Mesendoderm (in vitro differentiated cells): ENCODE measurements around the gene TNFRSF8.

Experiments
- DNase-seq: peaks from one replicate; pipeline ENCODE4 v3.0.0; 2013
- H2AK5ac ChIP-seq: 2 replicates; pipeline ENCODE4 v1.6.1; 2013; ENCODE audit warnings: low read length, inconsistent platforms
- H2BK120ac ChIP-seq: 2 replicates; pipeline ENCODE4 v1.6.1; 2013; ENCODE audit warnings: low read depth, mild to moderate bottlenecking, low read length, moderate library complexity, mixed read lengths
- H2BK15ac ChIP-seq: replicated peaks from 2 replicates; pipeline ENCODE4 v1.6.1; 2013; ENCODE audit warnings: low read depth, mild to moderate bottlenecking, moderate library complexity
- H2BK5ac ChIP-seq: 2 replicates; pipeline ENCODE4 v1.6.1; 2013; ENCODE audit warnings: low read length, inconsistent platforms
- H3K18ac ChIP-seq: 2 replicates; pipeline ENCODE4 v1.6.1; 2013; ENCODE audit warnings: mild to moderate bottlenecking, low read length, mixed read lengths
- H3K23ac ChIP-seq: one replicate; pipeline ENCODE4 v1.6.1; 2013; ENCODE audit warnings: low read length
- H3K27ac ChIP-seq: 2 replicates; pipeline ENCODE4 v1.5.1; 2013; ENCODE audit warnings: low read depth, mild to moderate bottlenecking, inconsistent platforms, low read length, moderate library complexity
- H3K27me3 ChIP-seq: 2 replicates; pipeline ENCODE4 v1.6.1; 2013; ENCODE audit warnings: low read length, control low read depth, mild to moderate bottlenecking, inconsistent platforms; ENCODE audit not compliant: insufficient read depth, poor library complexity
- H3K36me3 ChIP-seq: 2 replicates; pipeline ENCODE4 v1.6.1; 2013; ENCODE audit warnings: low read length, inconsistent platforms; ENCODE audit not compliant: control insufficient read depth, insufficient read depth
- H3K4ac ChIP-seq: one replicate; pipeline ENCODE4 v1.6.1; 2013; ENCODE audit warnings: low read depth, mild to moderate bottlenecking, low read length, moderate library complexity
- H3K4me1 ChIP-seq: 2 replicates; pipeline ENCODE4 v1.6.1; 2013; ENCODE audit warnings: low read depth, low read length, inconsistent platforms; ENCODE audit not compliant: control insufficient read depth
- H3K4me2 ChIP-seq: 2 replicates; pipeline ENCODE4 v1.6.1; 2013; ENCODE audit warnings: low read length
- H3K4me3 ChIP-seq: 2 replicates; pipeline ENCODE4 v1.5.1; 2013; ENCODE audit warnings: mild to moderate bottlenecking, low read length
- H3K56ac ChIP-seq: one replicate; pipeline ENCODE4 v1.6.1; 2013; ENCODE audit warnings: low read length
- H3K79me1 ChIP-seq: 2 replicates; pipeline ENCODE4 v1.6.1; 2013; ENCODE audit warnings: low read length, inconsistent platforms
- H3K79me2 ChIP-seq: 2 replicates; pipeline ENCODE4 v1.6.1; 2013; ENCODE audit warnings: mild to moderate bottlenecking, low read length; ENCODE audit not compliant: control insufficient read depth, insufficient read depth
- H3K9ac ChIP-seq: 2 replicates; pipeline ENCODE4 v1.6.1; 2013; ENCODE audit warnings: low read length, inconsistent platforms
- H4K5ac ChIP-seq: one replicate; pipeline ENCODE4 v1.6.1; 2013; ENCODE audit warnings: low read length
- H4K8ac ChIP-seq: one replicate; pipeline ENCODE4 v1.6.1; 2013; ENCODE audit warnings: low read depth, mild to moderate bottlenecking, control low read depth, low read length, moderate library complexity
- WGBS: extraction: QIAGEN DNeasy Blood & Tissue Kit; methylation state at CpG from one replicate; pipeline ENCODE4 v1.1.7; 2013; ENCODE audit warnings: low lambda C conversion rate, missing lambda C conversion rate; ENCODE audit not compliant: insufficient coverage; ENCODE audit errors: extremely low coverage; 5-methylcytosine and 5-hydroxymethylcytosine counted together

Gene TNFRSF8

GRCh38 chr1:12049616-12050015, 13.5 kb upstream of the TNFRSF8 start:
- Histone ChIP-seq H4K5ac (no peak overlapping the region), H3K27me3 (no peaks in the 10 kb centered on the region), H3K56ac (no peak overlapping the region), H3K4me2 (no peak overlapping the region), H3K79me1 (no peaks in the 10 kb centered on the region), H4K8ac (no peak overlapping the region), H3K79me2 (no peaks in the 10 kb centered on the region), H3K23ac (no peak overlapping the region), H3K4me1 (no peaks in the 10 kb centered on the region), H2BK5ac (no peak overlapping the region), H3K4me3 (no peak overlapping the region), H3K18ac (no peak overlapping the region), H3K9ac (no peak overlapping the region), H3K27ac (no peak overlapping the region), H2AK5ac (no peak overlapping the region), H2BK15ac (no peak overlapping the region), H3K4ac (no peak overlapping the region), H2BK120ac (no peak overlapping the region), H3K36me3 (no peaks in the 10 kb centered on the region)
- no CpG with 5 or more reads among the region's 4 CpGs for WGBS
- DNase-seq: peak; percentile 73

- Histone ChIP-seq H3K9ac (no peak overlapping the region), H3K23ac (no peak overlapping the region), H3K56ac (no peak overlapping the region), H3K27me3 (no peaks in the 10 kb centered on the region), H2BK15ac (no peak overlapping the region), H3K27ac (no peak overlapping the region), H4K8ac (no peak overlapping the region), H3K4ac (no peak overlapping the region), H2BK5ac (no peak overlapping the region), H3K79me2 (no peaks in the 10 kb centered on the region), H3K4me1 (no peaks in the 10 kb centered on the region), H2AK5ac (no peak overlapping the region), H3K79me1 (no peaks in the 10 kb centered on the region), H3K18ac (no peak overlapping the region), H3K36me3 (no peaks in the 10 kb centered on the region), H3K4me2 (no peak overlapping the region), H4K5ac (no peak overlapping the region), H2BK120ac (no peak overlapping the region), H3K4me3 (no peak overlapping the region)
- WGBS: no CpG with 5 or more reads among the region's 1 CpG
- no peak for DNase-seq
Observed at GRCh38 chr1:12051361-12051760, 11.7 kb upstream of the TNFRSF8 start.

DNA sequence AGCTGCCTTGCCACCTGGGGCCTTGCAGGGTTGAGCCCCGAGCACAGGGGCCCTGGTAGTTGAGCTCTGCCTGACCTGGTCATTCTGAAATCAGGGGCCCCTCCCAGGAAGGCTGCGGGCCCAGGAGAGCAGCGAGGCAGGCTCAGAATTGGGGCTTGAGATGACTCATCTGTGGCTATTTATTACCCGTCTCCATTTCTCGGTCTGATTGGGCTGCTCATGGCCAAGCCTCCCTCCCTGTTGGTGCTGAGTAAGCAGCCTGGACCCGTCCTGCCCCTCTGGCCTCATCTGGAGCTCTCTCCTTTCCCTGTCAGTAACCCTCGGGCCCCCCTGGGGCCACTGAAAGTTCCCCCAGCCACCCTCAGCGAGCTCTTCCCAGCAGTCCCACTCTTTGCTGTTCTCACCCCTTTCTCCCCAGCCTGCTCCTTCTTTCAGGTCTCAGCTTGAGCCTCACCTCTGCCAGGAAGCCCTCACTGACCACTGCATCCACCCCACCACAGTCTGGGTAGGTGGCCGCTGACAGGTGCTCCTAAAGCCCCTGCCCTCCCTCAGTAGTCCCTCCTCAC, 11.0 kb upstream of the TNFRSF8 start:
- Histone ChIP-seq H3K79me1 (no peaks in the 10 kb centered on the region), H3K27ac (no peak overlapping the region), H3K18ac (peak overlapping the region; percentile 70), H3K4ac (no peak overlapping the region), H3K23ac (no peak overlapping the region), H3K36me3 (no peaks in the 10 kb centered on the region), H3K79me2 (no peaks in the 10 kb centered on the region), H2BK120ac (no peak overlapping the region), H3K27me3 (no peaks in the 10 kb centered on the region), H2AK5ac (no peak overlapping the region), H2BK5ac (no peak overlapping the region), H3K9ac (no peak overlapping the region), H4K8ac (no peak overlapping the region), H3K56ac (peak overlapping the region; percentile 54), H3K4me2 (no peak overlapping the region), H3K4me1 (no peaks in the 10 kb centered on the region), H2BK15ac (no peak overlapping the region), H3K4me3 (no peak overlapping the region), H4K5ac (no peak overlapping the region)
- no CpG with 5 or more reads among the region's 9 CpGs for WGBS
- peak; percentile 75 for DNase-seq

DNA sequence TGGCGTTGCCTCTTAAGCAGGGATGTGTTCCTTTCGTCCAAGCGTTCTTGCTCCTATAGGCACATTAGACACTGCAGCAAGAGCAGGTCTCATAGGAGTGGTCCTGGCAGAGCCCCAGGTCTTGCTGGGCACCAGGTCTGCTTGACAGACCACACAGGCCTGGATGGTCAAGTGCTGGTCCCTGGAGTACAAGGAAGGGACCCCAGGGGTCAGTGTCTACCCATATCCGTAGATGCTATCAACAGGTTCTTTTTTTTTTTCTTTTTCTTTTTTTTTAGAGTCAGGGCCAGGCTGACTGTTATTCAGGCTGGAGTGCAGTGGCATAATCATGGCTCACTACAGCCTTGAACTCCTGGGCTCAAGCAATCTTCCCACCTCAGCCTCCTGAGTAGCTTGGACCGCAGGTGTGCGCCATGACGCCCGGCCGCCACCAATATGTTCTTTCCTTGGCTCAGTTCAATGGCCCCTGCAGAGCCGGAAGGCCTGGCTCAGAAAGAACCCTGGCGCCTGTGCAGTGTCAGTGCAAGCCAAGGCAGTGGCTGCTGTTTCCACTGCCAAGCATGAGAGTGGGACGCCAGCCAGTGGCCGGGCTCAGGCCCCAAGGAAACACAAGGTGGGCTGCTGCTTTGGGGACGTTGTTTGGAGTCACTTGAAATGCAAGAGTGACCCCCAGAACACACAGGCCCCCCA, 10.0 kb upstream of the TNFRSF8 start:
- Histone ChIP-seq H3K4ac (no peak overlapping the region), H3K56ac (no peak overlapping the region), H3K36me3 (no peaks in the 10 kb centered on the region), H2BK15ac (no peak overlapping the region), H2BK120ac (no peak overlapping the region), H3K4me1 (no peaks in the 10 kb centered on the region), H3K27me3 (no peaks in the 10 kb centered on the region), H3K4me3 (no peak overlapping the region), H2BK5ac (no peak overlapping the region), H4K5ac (no peak overlapping the region), H3K9ac (no peak overlapping the region), H4K8ac (no peak overlapping the region), H3K27ac (no peak overlapping the region), H3K23ac (no peak overlapping the region), H3K79me1 (no peaks in the 10 kb centered on the region), H3K79me2 (no peaks in the 10 kb centered on the region), H3K18ac (no peak overlapping the region), H3K4me2 (no peak overlapping the region), H2AK5ac (no peak overlapping the region)
- no CpG with 5 or more reads among the region's 14 CpGs for WGBS
- no peak for DNase-seq

DNA sequence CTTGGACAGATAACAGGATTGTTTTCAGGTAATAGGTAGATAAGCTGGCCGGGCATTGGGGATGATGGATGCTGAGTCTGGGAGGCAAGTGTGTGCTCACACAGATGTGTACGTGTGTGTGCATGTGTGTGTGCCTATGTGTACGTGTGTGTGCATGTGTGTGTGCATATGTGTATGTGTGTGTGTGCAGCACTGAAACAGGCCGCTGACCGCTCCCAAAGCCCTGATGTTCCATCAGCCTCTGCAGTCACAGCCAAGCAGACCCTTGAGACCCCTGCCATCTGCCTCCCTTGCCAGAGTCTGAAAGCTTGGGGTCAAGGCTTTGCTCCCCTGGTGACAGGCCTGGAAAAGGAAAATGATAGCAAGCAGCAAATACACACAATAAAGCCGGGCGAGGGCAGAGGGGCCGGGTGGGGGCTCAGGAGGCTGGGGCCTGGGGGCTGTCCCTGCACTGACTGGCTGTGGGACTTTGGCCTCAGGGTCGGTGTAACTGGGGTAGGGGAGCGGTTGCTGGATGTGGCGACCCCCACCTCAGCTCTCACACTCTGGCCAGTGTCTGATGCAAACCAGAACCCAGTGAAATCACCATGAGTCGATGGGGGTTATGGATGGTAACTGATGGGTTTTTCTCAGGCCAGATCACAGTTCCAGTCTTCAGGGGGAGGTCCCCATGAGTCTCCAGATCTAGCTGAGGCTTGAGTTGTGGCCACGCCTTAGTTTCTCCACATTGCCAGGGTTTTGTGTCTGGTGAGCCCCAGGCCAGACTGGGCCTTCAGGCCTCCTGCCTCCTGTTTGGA, 9.2 kb upstream of the TNFRSF8 start:
- Histone ChIP-seq H3K27ac (no peak overlapping the region), H2AK5ac (no peak overlapping the region), H2BK5ac (no peak overlapping the region), H3K4ac (no peak overlapping the region), H2BK15ac (no peak overlapping the region), H3K4me2 (no peak overlapping the region), H3K18ac (no peak overlapping the region), H3K27me3 (no peaks in the 10 kb centered on the region), H3K79me2 (no peaks in the 10 kb centered on the region), H3K4me1 (no peaks in the 10 kb centered on the region), H3K4me3 (no peak overlapping the region), H3K56ac (peak overlapping the region; percentile 2), H2BK120ac (no peak overlapping the region), H3K9ac (no peak overlapping the region), H4K8ac (no peak overlapping the region), H4K5ac (no peak overlapping the region), H3K79me1 (no peaks in the 10 kb centered on the region), H3K23ac (no peak overlapping the region), H3K36me3 (no peaks in the 10 kb centered on the region)
- DNase-seq: no peak
- WGBS: no CpG with 5 or more reads among the region's 13 CpGs
